Stimulated activated CD4-positive, alpha-beta T cell treated with anti-CD3 and anti-CD28 coated beads, Interleukin-4, amount 100 ng/mL, for 1 hour (primary cell): Measurements from ENCODE around the gene SH2D2A.

Experiments
- DNase-seq: peaks from one replicate; pipeline ENCODE4 v3.0.0-alpha.2; 2020

Gene SH2D2A

DNA sequence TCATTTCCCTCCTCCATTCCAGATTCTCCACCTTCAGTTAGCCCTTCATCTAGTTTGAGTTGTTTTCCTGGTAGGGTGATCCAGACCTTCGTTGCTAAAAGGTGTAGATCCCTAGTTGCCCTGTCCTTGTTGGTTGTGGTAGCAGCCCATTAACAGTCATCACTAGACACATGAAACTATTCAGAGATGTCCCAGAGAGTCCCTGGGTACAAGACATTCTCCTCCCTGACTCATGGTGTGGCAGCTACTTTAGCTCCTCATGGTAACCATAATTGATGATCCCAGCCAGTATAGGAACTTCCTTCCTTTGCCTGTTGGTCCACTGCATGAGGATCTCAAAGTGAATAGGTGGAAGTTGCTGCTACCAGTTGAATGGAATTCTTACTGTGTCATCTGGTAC is 6.0 kb upstream of the SH2D2A start:
- no peak for DNase-seq

DNA sequence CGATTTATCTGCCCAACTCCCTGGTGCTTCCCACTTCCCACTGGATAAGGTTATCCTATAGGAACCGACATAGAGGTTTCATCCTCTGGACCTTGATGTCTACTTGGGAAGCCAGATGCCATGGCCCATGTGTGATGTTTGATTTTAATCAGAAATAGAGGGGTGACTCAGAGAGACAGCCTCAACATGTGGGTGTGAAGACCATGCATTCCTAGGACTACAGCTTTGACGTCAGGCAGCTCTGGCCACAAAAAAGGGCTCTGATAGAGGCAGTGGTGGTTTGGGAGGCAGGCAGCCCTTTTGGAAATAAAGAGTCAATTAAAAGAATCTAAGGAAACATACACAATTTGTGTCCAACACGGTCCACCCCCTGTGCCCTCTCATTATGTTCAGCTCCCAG is 5.2 kb upstream of the SH2D2A start:
- no peak for DNase-seq

DNA sequence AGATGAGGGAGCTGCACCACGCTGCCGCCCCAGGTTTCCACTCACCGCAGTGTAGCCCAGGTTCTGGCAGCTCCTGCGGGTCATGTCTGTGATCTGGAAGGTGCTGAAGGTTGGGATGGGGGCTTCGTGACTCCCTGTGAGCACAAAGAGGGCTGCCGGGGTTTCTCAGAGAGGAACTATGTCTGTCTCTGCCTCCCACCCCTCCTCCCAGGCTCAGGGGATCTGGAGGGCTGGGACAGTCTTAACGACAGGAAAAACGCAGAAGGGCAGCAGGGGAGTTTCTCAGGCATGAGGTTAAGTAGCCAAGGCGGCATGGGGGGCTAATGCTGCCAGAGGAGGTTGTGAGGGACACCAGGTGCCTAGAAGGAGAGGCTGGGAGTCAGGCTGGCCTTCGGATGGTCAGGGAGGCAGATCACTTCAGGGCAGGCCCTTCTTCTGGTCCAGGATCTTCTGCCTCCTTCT is 656 bp downstream of the SH2D2A start:
- no peak for DNase-seq

DNA sequence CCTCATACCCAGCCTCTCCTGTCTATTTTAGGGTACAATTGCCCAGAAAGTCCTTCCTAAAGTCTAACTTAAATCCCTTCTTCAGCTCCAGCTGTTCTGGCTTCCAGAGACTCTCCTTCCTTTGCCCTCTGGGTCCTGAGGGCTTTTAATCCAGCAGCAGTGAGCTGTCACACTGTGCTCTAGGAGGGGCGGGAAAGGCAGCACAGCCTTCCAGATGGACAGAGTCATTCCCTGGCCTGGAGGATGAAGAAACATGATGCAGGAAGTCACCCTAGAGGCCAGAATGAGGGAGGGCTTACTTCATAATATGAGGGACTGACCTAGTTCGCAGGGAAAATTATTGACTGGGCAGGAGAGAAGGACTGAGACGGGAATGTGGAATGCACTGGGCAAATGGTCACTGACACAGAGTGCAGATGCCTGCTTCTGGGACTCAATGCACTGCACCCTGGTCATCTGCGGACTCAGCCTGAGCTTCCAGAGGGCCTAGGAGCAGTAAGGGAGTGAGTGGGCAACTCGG is 1.3 kb downstream of the SH2D2A start:
- DNase-seq = no peak

DNA sequence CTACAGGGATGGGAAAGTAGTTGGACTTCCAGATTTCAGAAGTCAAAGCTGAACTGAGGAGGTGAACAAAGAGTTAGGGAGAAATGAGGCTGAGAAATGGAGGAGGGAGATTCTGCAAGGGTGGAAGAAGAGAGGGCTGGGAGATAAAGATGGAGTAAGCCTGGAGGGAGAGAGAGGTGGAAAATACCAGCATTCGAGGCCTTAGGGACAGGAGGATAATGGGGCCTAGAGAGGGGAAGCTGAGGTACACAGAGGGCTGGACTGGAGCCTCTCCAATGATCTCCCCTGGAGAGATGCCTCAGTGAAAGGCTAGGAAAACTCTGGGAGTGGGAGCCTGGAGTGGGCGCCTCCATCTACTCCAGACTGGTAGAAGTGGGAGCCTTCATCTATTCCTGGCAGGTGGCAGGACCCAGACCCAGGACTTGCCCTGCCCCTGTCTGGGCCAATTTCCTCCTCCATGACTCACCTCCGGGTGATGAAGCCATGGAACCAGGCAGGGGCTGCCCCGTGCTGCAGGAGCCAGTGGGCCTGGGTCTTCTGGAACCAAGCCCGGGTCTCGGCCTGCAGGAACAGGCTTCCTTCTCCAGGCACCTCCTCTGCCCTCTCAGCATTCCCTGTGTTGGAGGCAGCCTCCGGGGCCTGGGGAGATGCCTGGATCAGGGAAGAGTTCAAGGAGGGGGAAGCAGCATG is 1.9 kb downstream of the SH2D2A start:
- DNase-seq = peak; percentile 47

DNA sequence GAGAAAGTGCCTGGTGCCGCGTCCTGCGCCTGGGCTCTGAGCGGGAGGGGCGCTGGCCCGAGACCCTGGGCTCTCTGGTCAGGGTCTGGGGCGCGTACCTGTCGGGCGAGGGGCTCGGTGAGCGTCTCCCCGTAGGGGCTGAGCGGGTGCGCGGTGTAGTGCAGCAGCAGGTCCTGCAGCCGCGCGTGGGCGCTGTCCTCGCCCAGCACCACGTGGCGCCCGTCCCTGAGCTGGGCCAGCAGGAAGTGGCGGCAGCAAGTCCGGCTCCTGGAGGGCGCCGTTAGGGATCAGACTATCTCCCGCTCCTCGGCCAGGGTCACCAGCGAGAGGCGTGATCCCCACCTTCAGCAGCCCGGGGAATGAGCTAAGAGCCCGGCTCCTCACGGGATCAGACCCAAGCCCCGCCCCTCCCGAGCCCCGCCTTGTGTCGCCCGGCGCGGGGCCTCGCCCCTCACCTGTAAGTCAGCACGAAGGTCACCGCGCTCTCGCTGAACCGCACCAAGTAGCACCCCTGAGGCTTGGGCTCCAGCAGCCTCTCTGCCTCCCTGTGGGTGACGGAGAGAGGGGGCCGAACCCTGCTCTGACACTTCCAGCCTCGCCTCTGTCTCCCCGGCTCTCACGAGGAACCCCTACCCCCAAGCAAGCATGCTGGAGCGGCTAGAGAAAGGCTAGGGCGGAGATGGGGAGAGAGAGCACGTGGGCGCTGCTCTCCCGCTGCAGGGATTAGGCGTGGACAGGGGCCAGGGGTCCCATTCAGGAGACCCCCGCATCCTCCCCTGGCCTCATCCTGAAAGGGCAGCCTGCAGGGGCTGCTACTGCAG is 2.7 kb downstream of the SH2D2A start:
- peak; percentile 77 for DNase-seq

DNA sequence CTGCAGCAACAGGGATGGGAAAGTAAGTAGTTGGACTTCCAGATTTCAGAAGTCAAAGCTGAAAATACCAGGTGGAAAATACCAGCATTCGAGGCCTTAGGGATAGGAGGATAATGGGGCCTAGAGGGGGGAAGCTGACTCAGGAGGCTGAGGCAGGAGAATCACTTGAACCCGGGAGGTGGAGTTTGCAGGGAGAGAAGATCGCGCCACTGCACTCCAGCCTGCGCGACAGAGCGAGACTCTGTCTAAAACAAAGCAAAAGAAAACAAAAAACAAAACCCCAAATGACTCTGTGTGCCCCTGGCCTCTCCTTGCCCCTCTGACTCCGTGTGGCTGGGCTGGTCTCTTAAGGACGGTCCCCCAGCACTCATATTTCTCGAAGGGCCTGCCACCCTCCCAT is 3.4 kb downstream of the SH2D2A start:
- DNase-seq = no peak

DNA sequence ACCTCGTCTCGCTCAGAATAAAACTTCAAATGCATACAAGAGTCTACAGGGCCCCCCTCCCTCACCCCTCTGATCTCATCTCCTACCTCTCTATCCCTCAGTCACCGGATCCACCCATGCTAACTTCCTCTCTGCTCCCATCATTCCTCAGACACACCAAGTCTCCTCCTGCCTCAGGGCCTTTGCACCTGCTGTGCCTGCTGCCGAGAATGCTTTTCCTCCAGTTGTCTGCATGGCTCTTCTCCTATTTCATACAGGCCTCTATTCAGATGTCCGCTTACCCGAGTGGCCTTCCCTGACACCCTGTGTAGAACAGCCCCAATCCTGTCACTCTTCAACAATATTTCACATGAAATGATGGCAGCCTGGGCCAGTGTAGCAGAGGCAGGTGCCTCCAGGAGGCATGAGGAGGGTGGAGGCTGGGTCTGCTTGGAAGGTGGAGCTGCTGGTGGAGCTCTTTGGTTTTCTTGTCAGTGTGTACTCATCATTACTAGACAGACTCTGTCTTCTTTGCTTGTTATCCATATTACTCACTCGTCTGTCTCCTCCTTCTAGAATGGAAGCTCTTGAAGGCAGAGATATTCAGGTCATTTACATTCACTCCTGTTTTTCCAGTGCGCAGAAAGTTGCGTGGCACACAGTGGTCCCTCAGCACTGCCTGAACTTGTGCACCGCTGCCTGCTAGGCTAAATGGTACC is 4.2 kb downstream of the SH2D2A start:
- DNase-seq = no peak

DNA sequence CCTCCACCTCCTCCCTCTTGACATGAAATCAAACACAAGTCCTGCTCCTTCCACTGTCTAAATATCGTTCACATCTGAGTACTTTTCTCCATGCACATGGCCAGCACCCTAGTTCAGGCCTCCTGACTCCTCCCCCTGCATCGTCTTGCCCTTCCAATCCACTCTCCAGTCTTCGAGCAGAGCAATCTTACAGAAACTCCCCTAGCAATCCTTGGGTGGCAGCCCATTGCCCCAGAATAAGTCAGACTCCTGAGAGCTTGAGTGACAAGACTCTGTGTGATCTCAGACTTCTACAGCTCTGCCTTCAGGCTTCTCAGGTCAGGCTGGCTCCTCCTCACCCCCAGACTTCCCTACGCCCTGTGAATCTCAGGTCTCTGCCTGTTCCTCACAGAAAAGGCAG is 5.5 kb downstream of the SH2D2A start:
- DNase-seq = no peak

DNA sequence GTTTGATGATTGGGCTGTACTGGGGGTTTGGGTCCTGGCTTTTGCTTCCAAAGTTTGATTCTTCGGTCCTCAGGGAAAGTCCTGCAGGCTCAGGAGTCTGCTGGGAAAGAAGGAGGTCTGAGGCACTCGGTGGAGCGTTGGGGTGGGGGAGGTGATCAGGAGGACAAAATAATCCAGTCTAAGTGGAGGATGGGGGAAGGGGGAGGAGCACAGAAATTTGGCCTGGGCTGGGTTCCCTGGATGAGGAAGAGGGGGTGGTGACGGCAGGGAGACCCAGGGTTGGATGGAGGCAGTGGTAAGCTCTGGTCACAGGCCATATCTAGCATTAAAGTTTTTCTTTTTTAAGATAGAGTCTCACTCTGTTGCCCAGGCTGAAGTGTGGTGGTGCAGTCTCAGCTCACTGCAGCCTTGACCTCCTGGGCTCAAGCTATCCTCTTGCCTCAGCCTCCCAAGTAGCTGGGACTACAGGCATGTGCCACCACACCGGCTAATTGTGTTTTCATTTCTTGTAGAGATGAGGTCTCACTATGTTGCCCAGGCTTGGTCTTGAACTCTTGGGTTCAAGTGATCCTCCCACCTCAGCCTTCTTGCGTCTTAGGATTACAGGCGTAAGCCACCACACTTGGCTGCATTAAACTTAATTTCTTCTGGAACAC is 6.8 kb downstream of the SH2D2A start:
- DNase-seq = no peak

DNA sequence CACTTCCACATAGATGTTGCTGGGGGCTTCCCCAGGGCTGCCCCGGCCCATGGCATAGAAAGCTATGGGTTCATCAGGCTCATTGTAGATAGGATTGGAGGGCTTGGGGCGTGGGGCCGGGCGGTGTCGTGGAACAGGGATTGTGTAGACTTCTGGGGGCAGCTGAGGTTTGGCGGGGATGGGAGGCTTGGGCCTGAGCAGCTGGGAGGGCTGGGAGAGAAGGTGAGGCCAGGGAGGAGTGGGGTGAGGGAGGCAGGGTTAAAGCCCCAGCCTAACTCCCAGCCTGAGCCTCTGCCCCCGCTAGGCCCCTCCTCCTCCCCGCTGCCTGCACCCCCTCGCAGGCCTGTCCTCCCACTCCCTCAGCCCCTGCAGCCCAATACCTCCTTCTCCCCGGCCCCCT is 7.4 kb downstream of the SH2D2A start:
- DNase-seq = no peak

DNA sequence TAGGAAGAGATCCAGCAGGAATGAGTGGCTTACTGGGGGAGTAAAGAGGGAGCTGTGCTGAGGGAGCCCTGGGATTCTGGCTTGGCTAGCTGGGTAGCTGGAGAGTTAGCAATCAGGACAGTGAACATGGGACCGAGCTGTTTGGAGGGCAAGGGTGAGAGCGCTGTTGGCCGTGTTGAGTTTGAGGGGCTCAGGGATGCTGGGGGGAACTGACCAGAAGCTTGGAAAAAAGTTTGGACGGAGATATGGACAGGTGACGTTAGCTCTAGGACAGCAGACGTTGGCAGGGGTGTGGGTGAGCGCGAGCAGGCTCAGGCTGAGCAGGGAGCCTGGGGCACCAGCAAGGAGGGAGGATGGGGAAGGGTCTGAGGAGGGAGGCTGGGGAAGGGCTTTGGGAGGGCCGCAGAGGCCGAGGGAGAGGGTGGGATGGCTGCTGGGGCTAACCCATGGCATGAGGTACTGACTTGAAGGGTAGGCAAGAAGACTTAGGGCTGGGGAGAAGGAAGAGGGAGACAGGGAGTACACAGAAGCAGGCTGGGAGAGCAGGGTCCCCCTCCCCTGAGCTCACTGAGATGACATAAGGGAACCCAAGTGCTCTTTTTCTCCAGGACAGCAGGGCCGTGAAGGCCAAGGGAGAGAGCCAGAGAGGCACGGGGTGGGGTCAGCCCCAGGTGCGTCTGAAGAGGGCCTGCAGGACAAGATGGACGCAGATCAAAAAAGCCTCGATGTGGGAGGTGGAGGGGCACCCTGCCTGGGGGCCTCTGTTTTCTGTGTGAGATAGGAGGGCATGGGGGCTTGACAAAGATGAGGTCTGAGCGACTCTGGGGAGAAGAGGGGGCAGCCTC is 8.2 kb downstream of the SH2D2A start:
- DNase-seq = no peak

DNA sequence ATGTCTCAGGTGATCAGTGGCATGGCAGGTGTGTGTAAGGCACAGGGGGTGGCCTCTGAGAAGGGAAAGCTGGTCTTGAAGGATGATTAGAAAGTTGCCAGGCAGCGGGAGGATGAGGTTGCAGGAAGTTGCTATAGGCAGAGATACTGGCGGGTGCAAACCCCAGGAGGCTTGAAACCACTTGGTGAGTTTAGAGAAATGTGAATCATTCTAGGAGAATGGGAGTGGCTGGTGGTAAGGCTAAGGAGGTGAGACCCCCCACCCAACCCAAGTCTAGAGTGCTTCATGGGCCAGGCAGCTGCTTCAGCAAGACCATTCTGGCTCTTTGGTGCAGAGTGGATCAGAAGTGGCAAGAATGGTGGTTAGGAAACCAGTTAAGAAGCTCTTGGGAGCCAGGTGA is 9.0 kb downstream of the SH2D2A start:
- no peak for DNase-seq

DNA sequence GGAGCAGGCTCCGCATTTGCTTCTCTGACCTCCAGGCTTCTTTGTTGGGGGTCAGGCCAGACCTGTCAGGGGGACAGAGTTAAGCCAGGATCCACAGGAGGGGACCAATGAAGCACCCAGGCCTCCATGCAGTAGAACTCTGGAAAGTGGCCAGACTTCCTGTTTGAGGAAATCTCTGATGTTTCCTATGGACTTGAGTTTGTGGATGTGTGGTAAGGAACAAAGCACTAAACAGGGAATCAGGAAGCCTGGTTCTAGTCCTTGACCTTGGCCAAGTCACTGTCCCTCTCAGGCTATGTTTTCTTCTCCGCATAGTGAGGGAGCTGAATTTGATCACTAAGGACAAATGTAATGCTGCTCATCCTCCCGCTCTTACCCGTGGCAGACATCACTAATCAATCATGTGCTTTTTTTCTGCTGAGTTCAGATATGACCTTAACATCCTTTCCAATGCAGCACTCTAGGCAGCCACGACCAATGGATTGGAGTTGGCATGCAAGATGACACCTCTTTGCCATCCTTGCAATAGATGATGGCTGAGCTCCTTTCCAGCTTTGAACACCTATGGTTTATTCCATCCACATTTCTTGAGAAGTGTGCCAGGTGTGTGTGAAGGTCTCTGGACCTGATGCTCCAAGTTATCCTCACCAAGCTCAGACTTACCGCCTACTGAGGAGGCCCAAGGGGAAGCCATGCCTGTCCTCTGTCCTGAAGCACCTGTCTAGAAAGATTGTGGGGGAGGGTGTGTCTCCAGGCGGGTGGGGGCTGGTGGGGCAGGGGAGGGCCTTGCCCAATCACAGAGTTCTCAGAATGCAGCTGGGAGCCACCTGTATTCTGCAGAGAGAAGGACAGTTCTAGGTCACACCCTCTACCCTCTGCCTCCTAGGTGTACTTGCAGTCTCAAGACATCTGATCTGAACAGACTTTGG is 9.9 kb downstream of the SH2D2A start:
- DNase-seq = no peak

DNA sequence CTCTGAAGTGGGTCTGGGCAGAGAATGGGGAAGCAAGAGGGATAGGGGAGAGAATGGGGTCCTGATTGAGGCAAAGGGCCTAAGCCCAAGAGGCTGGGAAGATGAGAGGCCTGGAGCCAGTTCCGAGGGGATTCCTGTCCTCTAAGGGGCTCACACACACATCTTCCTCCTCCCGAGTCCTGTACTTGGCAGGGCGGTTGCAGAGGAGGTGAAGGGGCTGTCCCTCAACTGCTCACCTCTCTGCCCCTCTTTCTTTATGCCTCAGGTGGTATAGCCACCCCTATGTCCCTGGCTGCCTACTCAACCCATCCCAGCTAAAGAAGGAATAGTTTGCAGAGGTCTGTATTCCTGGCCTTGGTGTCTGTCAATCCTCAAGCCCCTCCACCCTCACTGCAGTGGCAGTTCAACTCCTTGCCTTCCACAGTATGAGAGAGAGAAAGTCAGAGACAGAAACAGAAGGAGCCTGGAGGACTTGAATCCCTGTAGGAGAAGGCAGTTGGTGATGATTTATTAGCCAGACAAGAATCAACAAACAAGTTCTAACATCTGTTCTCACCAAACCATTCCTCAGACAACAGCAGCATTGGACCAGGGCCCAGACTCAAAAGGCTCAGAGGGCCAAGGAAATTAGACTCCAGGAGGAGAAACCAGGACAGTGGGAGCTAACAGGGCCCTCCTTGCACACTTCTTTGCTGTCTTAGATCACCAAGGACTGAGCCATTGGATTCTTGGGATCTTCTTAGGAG is 10.7 kb downstream of the SH2D2A start:
- DNase-seq = no peak

DNA sequence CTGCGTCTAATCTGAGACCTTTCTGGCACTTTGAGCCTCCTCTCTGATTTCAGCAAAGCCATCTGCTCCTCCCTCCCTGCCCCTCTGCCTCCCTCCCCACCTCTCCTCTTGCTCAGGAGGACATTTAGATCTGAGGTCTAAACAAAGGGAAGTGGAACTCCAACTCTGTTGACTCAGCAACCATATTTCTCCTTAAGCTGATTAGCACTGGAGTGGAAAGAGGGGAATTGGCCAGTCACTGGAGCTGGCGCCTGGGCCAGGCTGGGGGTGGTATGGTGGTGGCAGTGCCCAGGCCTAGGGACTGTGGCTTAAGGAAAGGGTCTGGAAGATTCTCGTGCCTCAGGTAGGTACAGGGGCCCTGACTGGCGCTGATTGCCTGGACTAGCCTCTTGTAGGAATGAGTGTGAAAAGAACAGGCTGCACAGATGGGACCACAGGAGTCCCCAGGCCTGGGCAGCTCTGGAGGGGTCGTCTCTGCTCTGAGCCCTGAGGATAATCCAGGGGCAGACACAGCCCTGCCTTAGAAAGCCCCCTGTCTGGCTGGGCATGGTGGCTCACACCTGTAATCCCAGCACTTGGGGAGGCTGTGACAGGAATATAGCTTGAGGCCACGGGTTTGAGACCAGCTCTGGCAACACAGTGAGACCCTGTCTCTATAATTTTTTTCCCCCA is 11.9 kb downstream of the SH2D2A start:
- no peak for DNase-seq

DNA sequence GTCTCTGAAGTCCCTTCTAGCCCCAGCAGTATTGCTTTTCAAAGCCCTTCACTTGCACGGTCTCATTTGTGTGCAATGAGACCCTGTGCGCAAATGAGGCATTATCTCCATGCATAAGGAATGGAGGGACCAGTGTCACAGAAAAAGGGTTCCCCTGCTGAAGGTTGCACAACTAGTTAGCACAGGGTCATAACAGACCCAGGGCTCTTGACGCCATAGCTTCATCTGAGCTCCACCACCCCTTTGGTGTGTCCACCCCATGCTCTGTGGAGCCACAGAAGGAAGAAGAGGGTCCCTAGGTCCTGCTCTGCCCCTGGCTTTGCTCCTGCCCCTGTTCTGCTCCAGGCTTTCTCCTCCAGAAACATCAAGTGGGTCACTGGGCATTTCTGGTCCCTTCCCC is 12.6 kb downstream of the SH2D2A start:
- no peak for DNase-seq

DNA sequence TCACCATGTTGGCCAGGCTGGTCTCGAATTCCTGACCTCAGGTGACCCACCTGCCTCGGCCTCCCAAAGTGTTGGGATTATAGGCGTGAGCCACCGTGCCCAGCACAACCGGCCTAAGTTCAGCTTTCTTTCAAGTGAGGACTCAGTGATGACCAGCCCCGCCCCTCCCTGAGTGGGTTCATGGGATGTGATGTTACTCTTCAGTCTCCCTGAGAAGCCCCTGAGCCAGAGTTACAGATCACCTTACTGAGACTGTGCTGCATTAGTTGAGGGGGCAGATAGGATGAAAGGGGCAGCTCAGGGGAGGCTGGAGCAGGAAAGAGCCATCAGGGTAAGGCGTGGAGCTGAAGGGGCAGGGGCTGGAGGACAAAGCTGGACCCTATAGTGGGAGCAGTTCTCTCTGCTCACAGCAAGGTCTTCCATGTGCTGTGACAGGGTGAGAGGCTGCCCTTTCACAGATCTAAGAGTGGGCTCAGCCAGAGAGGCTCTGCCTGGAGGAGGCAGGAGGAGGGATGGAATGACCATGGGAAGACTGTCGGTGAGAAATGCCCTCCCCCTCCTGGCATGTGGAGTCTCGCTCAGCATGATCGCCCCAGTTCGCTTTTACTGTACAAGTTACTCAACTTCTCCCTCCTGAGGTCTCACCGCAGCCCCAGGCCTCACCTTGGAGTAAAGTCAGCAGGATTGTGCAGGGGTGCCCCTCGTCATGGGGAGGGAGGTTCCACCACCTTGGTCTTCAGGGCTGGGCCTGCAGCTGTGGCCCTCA is 13.4 kb downstream of the SH2D2A start:
- no peak for DNase-seq

DNA sequence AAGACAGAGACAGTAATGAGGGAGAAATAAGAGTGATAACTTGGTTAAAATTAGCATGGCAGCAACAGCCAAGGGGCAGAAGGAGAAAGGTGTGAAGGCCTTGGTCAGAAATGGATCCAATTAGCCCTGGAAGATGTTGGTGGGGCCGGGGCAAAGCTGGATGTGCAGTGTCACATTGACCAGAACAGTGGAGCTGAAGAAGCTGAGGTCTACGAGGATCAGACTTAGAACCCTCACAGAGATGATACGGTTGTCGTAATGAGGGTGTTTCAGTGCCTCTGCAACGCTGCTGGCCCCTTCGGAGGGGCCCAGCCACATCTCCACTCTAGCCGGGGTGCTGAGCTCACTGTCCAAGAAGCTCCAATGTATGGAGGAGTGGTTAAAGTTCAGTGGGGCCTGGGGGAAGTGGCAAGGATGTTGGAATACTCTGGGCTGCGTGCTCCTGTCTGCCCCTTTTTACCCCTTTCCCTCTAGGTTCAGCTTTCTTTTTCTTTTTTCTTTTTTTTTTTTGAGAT is 14.2 kb downstream of the SH2D2A start:
- DNase-seq = no peak
